SK-MEL-5 (cell line): ENCODE results near the gene MCRS1. TPM values are rescaled to one million over a fixed set of nuclear protein-coding genes. Genes with fewer than 3 reads are reported as not detected.
"Not testable (repeated sequence)": the region's sequence is repeated elsewhere in the genome, so short reads cannot be mapped to it uniquely, and the experiment has no call there.

Experiments
- DNase-seq: peaks from one replicate; pipeline ENCODE4 v3.0.0-alpha.2; 2016; ENCODE audit warnings: low read depth, low spot score
- in situ Hi-C: cut with HindIII; loops from 2 replicates; pipeline ENCODE4 v1.10.0; 2016; ENCODE audit warnings: low sequenced_read_pairs, high pct_unique_total_duplicates, low pct_unique_long_range_greater_than_20kb
- small RNA-seq, 2 experiments: library from RNA; depleted of rRNA; stranded (forward); fragments of <200 nt; gene quantifications; one replicate each; pipeline ENCODE3, GENCODE V24; 2014
- total RNA-seq: library from RNA; depleted of rRNA; stranded (reverse); fragments of >200 nt; shearing (Covaris generic); gene quantifications from 2 replicates; pipeline ENCODE4 v1.2.3, GENCODE V29; 2014; rRNA removed

MCRS1 gene
- total RNA-seq, 1 experiment from 2014 or later = 42.5 TPM

- in situ Hi-C loops = loop anchor here (10.0 kb wide), 1 partner anchor 147 kb away; the partner anchor contains the start of gene SPATS2
- DNase-seq = peak; percentile 32
Measured at GRCh38 chr12:49511410-49511809, 56.5 kb downstream of the MCRS1 start.

- in situ Hi-C loops = loop anchor here (10.0 kb wide), 1 partner anchor 145 kb away; the partner anchor contains the start of gene SPATS2
- DNase-seq = not testable (repeated sequence)
Measured at GRCh38 chr12:49509681-49510080, 58.3 kb downstream of the MCRS1 start.

Small RNA genes within 50 kb of the gene (small RNA-seq; reads per million reads assigned to genes)
- 0 reads per million in 2 experiments for gene POLR2KP1
- gene RNU6-834P = 0 reads per million in 2 experiments

Other genes with a start within 250 kb of the MCRS1 start
- 17.9 and 28.6 TPM in 2 replicates for gene TROAP, start 244.9 kb downstream of the MCRS1 start, total RNA-seq
- gene C1QL4, start 231.0 kb downstream of the MCRS1 start, total RNA-seq = 3.5 and 3.6 TPM in 2 replicates
- gene DNAJC22, start 221.3 kb downstream of the MCRS1 start, total RNA-seq = 11.9 and 13.2 TPM in 2 replicates
- gene SPATS2, start 200.7 kb downstream of the MCRS1 start, total RNA-seq = 57.0 and 71.5 TPM in 2 replicates
- gene KCNH3, start 29.1 kb downstream of the MCRS1 start, total RNA-seq = 0.66 and 0.90 TPM in 2 replicates
- 0.75 and 0.95 TPM in 2 replicates for gene FAM186B, start 37.5 kb upstream of the MCRS1 start, total RNA-seq
- 13.3 and 16.4 TPM in 2 replicates for gene PRPF40B, start 55.4 kb upstream of the MCRS1 start, total RNA-seq
- gene FMNL3, start 139.3 kb upstream of the MCRS1 start, total RNA-seq = 14.5 and 17.4 TPM in 2 replicates
- 970 and 993 TPM in 2 replicates for gene TMBIM6, start 173.4 kb upstream of the MCRS1 start, total RNA-seq